Measurements from ENCODE around the gene LCE4A.
"Not testable (repeated sequence)": the region's sequence is repeated elsewhere in the genome, so short reads cannot be mapped to it uniquely, and the experiment has no call there.

The LCE4A gene, protein sequence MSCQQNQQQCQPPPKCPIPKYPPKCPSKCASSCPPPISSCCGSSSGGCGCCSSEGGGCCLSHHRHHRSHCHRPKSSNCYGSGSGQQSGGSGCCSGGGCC

GRCh38 chr1:152707860-152708259 is at the start of gene LCE4A:
LCE4A (plus strand) TSS chr1:152708160; CDS start chr1:152709076, 916 bp downstream.
- no peak within 1 kb of the TSS for H3K4me3 ChIP-seq (ENCODE audit: low read depth, low read length)
- no peak for DNase-seq (ENCODE audit: low read depth)
- TF ChIP-seq, protein P1, sequence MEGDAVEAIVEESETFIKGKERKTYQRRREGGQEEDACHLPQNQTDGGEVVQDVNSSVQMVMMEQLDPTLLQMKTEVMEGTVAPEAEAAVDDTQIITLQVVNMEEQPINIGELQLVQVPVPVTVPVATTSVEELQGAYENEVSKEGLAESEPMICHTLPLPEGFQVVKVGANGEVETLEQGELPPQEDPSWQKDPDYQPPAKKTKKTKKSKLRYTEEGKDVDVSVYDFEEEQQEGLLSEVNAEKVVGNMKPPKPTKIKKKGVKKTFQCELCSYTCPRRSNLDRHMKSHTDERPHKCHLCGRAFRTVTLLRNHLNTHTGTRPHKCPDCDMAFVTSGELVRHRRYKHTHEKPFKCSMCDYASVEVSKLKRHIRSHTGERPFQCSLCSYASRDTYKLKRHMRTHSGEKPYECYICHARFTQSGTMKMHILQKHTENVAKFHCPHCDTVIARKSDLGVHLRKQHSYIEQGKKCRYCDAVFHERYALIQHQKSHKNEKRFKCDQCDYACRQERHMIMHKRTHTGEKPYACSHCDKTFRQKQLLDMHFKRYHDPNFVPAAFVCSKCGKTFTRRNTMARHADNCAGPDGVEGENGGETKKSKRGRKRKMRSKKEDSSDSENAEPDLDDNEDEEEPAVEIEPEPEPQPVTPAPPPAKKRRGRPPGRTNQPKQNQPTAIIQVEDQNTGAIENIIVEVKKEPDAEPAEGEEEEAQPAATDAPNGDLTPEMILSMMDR (IDR thresholded peaks at IDR 0.05; ENCODE audit: low read depth, low read length, missing control alignments): no peak

DNA sequence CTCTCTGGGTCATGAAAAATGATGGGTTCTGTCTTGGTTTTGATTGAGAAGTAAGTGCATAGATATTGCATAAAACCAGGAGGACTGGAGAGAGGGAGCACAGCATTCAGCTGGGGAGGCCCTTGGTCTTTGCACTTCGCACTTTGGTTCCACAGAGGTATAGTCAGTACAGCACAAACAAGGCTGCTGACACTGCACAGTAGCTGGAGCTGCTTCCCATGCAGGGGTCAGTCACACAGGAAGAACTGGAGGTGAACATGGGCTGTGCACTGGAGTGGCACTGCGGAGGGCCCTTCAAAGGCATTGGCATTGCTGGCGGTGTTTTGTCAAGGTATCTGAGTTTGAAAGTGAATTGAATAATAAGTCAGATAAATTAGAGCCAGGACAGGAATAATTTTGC is 49.3 kb upstream of the LCE4A start:
- H3K4me3 ChIP-seq (ENCODE audit: low read depth, low read length): no peak overlapping the region
- TF ChIP-seq, protein P1 (IDR thresholded peaks at IDR 0.05; ENCODE audit: low read depth, low read length, missing control alignments): no peak
- DNase-seq (ENCODE audit: low read depth): no peak

DNA sequence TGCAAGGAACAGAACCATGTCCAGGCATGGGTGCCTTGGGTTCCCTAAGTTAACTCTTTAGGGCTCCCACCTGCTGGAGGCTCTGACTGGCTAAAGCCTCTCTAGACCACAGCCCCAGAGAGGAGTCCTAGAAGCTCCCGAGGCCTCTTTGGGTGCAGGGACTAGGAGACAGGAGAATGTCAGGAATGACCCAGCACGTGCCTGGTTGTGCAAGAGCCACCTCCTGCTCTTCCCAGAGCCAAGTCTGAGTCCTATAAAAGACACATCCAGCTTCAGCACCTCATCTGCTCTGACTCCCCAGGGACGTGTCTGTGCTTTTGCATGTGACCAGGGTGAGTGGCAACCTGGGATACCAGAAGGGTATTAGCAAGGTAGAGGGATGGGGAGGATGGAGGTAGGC is 44.9 kb upstream of the LCE4A start, which contains the start of gene LCE2D:
Gene LCE2D, plus strand, starts transcription at position 283 of the 400 bp plus-strand sequence. CDS start 726 bp downstream, outside the sequence.
- TF ChIP-seq, protein P1 (IDR thresholded peaks at IDR 0.05; ENCODE audit: low read depth, low read length, missing control alignments): no peak
- H3K4me3 ChIP-seq (ENCODE audit: low read depth, low read length): no peak within 1 kb of the TSS
- DNase-seq (ENCODE audit: low read depth): no peak

GRCh38 chr1:152666171-152666570 is 41.8 kb upstream of the LCE4A start:
- DNase-seq (ENCODE audit: low read depth); H3K4me3 ChIP-seq (ENCODE audit: low read depth, low read length): not testable (repeated sequence)

- TF ChIP-seq, protein P1 (IDR thresholded peaks at IDR 0.05; ENCODE audit: low read depth, low read length, missing control alignments): no peak
- H3K4me3 ChIP-seq (ENCODE audit: low read depth, low read length): no peak overlapping the region
- no peak for DNase-seq (ENCODE audit: low read depth)
These were observed 40.3 kb upstream of the LCE4A start for GRCh38 chr1:152667648-152668047.

DNA sequence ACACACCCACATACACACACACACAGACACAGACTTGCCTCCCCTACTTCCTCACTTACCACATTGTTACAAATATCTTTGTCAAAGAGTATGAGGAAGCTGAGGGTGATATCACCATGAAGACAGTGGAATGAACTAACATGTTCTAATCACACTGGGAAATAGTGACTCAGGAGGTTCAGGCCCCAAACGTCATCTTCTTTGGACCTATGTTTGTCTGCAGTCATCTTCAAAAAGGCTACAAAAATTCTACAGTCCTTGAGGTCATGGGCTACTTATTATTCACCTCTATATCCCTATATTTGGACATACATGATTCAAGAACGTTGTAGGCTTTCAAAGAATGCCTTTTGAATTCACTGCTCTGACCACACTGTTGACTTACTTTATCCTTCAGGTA is 34.9 kb upstream of the LCE4A start:
- no peak for DNase-seq (ENCODE audit: low read depth)
- no peak overlapping the region for H3K4me3 ChIP-seq (ENCODE audit: low read depth, low read length)
- TF ChIP-seq, protein P1 (IDR thresholded peaks at IDR 0.05; ENCODE audit: low read depth, low read length, missing control alignments): no peak

- not testable (repeated sequence) for H3K4me3 ChIP-seq (ENCODE audit: low read depth, low read length); DNase-seq (ENCODE audit: low read depth)
These were observed 33.0 kb upstream of the LCE4A start, which contains the start of gene LCE2C for GRCh38 chr1:152674983-152675382. LCE2C (plus strand) TSS chr1:152675279; CDS start chr1:152676016, 737 bp downstream.

- H3K4me3 ChIP-seq (ENCODE audit: low read depth, low read length): no peak overlapping the region
- TF ChIP-seq, protein P1 (IDR thresholded peaks at IDR 0.05; ENCODE audit: low read depth, low read length, missing control alignments): no peak
- no peak for DNase-seq (ENCODE audit: low read depth)
These were observed 28.5 kb upstream of the LCE4A start for GRCh38 chr1:152679459-152679858.

Measured in GM12864 (cell line).